ENCODE measurements around the gene TAS2R41.

DNA sequence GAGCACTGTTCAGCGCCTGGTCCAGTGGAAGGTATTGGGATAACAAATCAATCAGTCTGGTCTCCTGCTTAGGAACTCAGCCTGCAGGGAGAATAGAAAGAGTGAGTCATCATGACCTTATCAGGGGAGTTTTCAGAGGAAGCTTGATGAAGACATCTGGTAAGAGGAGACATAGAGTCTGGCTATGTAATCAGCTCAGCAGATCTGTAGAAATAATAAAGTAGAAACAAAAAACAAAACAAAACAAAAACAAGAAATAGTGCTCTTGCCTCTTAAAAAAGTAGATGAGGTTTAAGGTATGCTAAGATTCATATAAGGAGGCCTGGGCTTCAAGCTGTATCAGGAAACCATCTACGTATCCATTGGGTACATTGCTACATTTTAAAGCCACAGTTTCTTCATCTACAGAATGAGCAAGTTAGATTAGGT, 14.4 kb downstream of the TAS2R41 start:
- TF ChIP-seq EZH2 (IDR thresholded peaks at IDR 0.05; ENCODE audit: insufficient read depth, low read length), result no peak
- TF ChIP-seq, protein P1, sequence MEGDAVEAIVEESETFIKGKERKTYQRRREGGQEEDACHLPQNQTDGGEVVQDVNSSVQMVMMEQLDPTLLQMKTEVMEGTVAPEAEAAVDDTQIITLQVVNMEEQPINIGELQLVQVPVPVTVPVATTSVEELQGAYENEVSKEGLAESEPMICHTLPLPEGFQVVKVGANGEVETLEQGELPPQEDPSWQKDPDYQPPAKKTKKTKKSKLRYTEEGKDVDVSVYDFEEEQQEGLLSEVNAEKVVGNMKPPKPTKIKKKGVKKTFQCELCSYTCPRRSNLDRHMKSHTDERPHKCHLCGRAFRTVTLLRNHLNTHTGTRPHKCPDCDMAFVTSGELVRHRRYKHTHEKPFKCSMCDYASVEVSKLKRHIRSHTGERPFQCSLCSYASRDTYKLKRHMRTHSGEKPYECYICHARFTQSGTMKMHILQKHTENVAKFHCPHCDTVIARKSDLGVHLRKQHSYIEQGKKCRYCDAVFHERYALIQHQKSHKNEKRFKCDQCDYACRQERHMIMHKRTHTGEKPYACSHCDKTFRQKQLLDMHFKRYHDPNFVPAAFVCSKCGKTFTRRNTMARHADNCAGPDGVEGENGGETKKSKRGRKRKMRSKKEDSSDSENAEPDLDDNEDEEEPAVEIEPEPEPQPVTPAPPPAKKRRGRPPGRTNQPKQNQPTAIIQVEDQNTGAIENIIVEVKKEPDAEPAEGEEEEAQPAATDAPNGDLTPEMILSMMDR (IDR thresholded peaks at IDR 0.05; ENCODE audit: insufficient read depth, low read depth, low read length), result no peak
